Activated CD4-positive, CD25-positive, alpha-beta regulatory T cell (primary cell): ENCODE results near the gene CFAP99.

Experiments used
- DNase-seq, 4 experiments: peaks; one replicate each; lab custom pipeline; 2025; lab: John Stamatoyannopoulos, UW

The CFAP99 gene

GRCh38 chr4:2390784-2391421 lies 27.9 kb upstream of the CFAP99 start:
- no peak for DNase-seq

GRCh38 chr4:2393353-2394270 lies 25.1 kb upstream of the CFAP99 start:
- DNase-seq = no peak

GRCh38 chr4:2394528-2394927 lies 24.2 kb upstream of the CFAP99 start:
- DNase-seq = no peak

- DNase-seq = no peak
Measured at GRCh38 chr4:2395038-2395437, 23.7 kb upstream of the CFAP99 start.

GRCh38 chr4:2395584-2395983 lies 23.2 kb upstream of the CFAP99 start:
- DNase-seq = no peak

- DNase-seq = no peak
Measured at GRCh38 chr4:2396781-2397368, 21.9 kb upstream of the CFAP99 start.

GRCh38 chr4:2397596-2398379 lies 21.0 kb upstream of the CFAP99 start:
- DNase-seq = no peak

GRCh38 chr4:2399216-2399615 lies 19.5 kb upstream of the CFAP99 start:
- DNase-seq = no peak

GRCh38 chr4:2399631-2400190 lies 19.0 kb upstream of the CFAP99 start:
- DNase-seq = no peak

GRCh38 chr4:2400841-2401609 lies 17.7 kb upstream of the CFAP99 start:
- no peak for DNase-seq

- DNase-seq = no peak
Measured at GRCh38 chr4:2401610-2401983, 17.2 kb upstream of the CFAP99 start.

GRCh38 chr4:2402048-2402842 lies 16.5 kb upstream of the CFAP99 start:
- no peak for DNase-seq

GRCh38 chr4:2402941-2403340 lies 15.8 kb upstream of the CFAP99 start:
- no peak for DNase-seq

GRCh38 chr4:2406406-2406805 lies 12.3 kb upstream of the CFAP99 start:
- DNase-seq = no peak

- DNase-seq = no peak
Measured at GRCh38 chr4:2406920-2407319, 11.8 kb upstream of the CFAP99 start.

- DNase-seq = no peak
Measured at GRCh38 chr4:2407991-2408342, 10.8 kb upstream of the CFAP99 start.

GRCh38 chr4:2408401-2408958 lies 10.3 kb upstream of the CFAP99 start:
- no peak for DNase-seq

- DNase-seq = no peak
Measured at GRCh38 chr4:2408976-2409375, 9.8 kb upstream of the CFAP99 start.

- DNase-seq = no peak
Measured at GRCh38 chr4:2409381-2409783, 9.4 kb upstream of the CFAP99 start.
